MM.1S (cell line): ENCODE data around the gene NRN1L.

Source experiments
- DNase-seq: peaks from one replicate; pipeline ENCODE4 v3.0.0-alpha.2; 2015
- H2AFZ ChIP-seq: fragments of 300-600 bp; sonication (generic); 2 replicates; pipeline ENCODE4 v1.6.0; 2016; ENCODE audit warnings: antibody characterized with exemption, low read length
- H3F3A ChIP-seq: fragments of 300-600 bp; sonication (generic); 2 replicates; pipeline ENCODE4 v1.6.1; 2016; ENCODE audit warnings: mild to moderate bottlenecking, antibody characterized with exemption, low read length, moderate library complexity, mixed read lengths; ENCODE audit not compliant: insufficient read depth
- H3K27ac ChIP-seq: fragments of 300-600 bp; sonication (generic); 2 replicates; pipeline ENCODE4 v1.5.1; 2016; ENCODE audit warnings: mild to moderate bottlenecking, low read length
- H3K27me3 ChIP-seq: fragments of 300-600 bp; sonication (generic); replicated peaks from 2 replicates; pipeline ENCODE4 v1.6.0; 2016; ENCODE audit warnings: low read length; ENCODE audit not compliant: insufficient read depth
- H3K36me3 ChIP-seq: fragments of 300-600 bp; sonication (generic); replicated peaks from 2 replicates; pipeline ENCODE4 v1.6.1; 2016; ENCODE audit warnings: mild to moderate bottlenecking, low read length, mixed read lengths; ENCODE audit not compliant: insufficient read depth
- H3K4me1 ChIP-seq: fragments of 300-600 bp; sonication (generic); 2 replicates; pipeline ENCODE4 v1.6.1; 2016; ENCODE audit warnings: low read length, mixed read lengths
- H3K4me2 ChIP-seq: fragments of 300-600 bp; sonication (generic); 2 replicates; pipeline ENCODE4 v1.6.0; 2016; ENCODE audit warnings: low read depth, low read length
- H3K4me3 ChIP-seq: fragments of 300-600 bp; sonication (generic); 2 replicates; pipeline ENCODE4 v1.5.1; 2016; ENCODE audit warnings: low read length, mixed read lengths
- H3K79me2 ChIP-seq: fragments of 300-600 bp; sonication (generic); 2 replicates; pipeline ENCODE4 v1.6.1; 2016; ENCODE audit warnings: mixed run types, low read length, mixed read lengths
- H3K9ac ChIP-seq: fragments of 300-600 bp; sonication (generic); 2 replicates; pipeline ENCODE4 v1.6.1; 2016; ENCODE audit warnings: low read length, mixed read lengths
- H3K9me2 ChIP-seq: fragments of 300-600 bp; sonication (generic); replicated peaks from 2 replicates; pipeline ENCODE4 v1.6.1; 2016; ENCODE audit warnings: mild to moderate bottlenecking, low read length, mixed read lengths; ENCODE audit not compliant: insufficient read depth
- H3K9me3 ChIP-seq: fragments of 300-600 bp; sonication (generic); replicated peaks from 2 replicates; pipeline ENCODE4 v1.6.1; 2016; ENCODE audit warnings: mild to moderate bottlenecking, low read length, mixed read lengths; ENCODE audit not compliant: insufficient read depth
- H4K20me1 ChIP-seq: fragments of 300-600 bp; sonication (generic); 2 replicates; pipeline ENCODE4 v1.6.1; 2016; ENCODE audit warnings: mild to moderate bottlenecking, low read length, moderate library complexity, mixed read lengths; ENCODE audit not compliant: insufficient read depth
- EZH2 ChIP-seq: fragments of 300-600 bp; sonication (generic); optimal IDR thresholded peaks from 2 replicates; pipeline ENCODE3; 2017; ENCODE audit warnings: low read depth, mild to moderate bottlenecking, antibody characterized with exemption, low read length, mixed read lengths
- EZH2phosphoT487 ChIP-seq: fragments of 300-600 bp; sonication (generic); IDR thresholded peaks from 2 replicates; pipeline ENCODE4 v1.6.1; 2018; ENCODE audit warnings: antibody characterized with exemption, low read length
- TF ChIP-seq, protein P1 (sequence below): fragments of 300-600 bp; sonication (generic); IDR thresholded peaks from 2 replicates; pipeline ENCODE4 v1.5.1; 2016; ENCODE audit warnings: antibody characterized with exemption, low read length, mixed read lengths

The NRN1L gene

GRCh38 chr16:67879936-67880335 lies 4.7 kb upstream of the NRN1L start:
- H3F3A ChIP-seq: no peaks in the 10 kb centered on the region
- H4K20me1 ChIP-seq: no peaks in the 10 kb centered on the region
- H3K4me3 ChIP-seq: no peak overlapping the region
- no peaks in the 10 kb centered on the region for H3K9me3 ChIP-seq
- H3K27ac ChIP-seq: no peak overlapping the region
- H2AFZ ChIP-seq: no peak overlapping the region
- peaks cover 23% of the 10 kb centered on the region for H3K79me2 ChIP-seq
- DNase-seq: no peak
- no peaks in the 10 kb centered on the region for H3K9me2 ChIP-seq
- peaks cover 7% of the 10 kb centered on the region; the same call in 1 of the 2 replicates for H3K4me1 ChIP-seq
- H3K27me3 ChIP-seq: no peaks in the 10 kb centered on the region
- H3K4me2 ChIP-seq: no peak overlapping the region
- no peaks in the 10 kb centered on the region; the same call in none of the 2 replicates for H3K36me3 ChIP-seq
- TF ChIP-seq EZH2phosphoT487 (no peak), EZH2 (no peak)
- TF ChIP-seq, protein P1, sequence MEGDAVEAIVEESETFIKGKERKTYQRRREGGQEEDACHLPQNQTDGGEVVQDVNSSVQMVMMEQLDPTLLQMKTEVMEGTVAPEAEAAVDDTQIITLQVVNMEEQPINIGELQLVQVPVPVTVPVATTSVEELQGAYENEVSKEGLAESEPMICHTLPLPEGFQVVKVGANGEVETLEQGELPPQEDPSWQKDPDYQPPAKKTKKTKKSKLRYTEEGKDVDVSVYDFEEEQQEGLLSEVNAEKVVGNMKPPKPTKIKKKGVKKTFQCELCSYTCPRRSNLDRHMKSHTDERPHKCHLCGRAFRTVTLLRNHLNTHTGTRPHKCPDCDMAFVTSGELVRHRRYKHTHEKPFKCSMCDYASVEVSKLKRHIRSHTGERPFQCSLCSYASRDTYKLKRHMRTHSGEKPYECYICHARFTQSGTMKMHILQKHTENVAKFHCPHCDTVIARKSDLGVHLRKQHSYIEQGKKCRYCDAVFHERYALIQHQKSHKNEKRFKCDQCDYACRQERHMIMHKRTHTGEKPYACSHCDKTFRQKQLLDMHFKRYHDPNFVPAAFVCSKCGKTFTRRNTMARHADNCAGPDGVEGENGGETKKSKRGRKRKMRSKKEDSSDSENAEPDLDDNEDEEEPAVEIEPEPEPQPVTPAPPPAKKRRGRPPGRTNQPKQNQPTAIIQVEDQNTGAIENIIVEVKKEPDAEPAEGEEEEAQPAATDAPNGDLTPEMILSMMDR: no peak
- H3K9ac ChIP-seq: no peak overlapping the region

GRCh38 chr16:67880584-67880983 lies 4.1 kb upstream of the NRN1L start:
- Histone ChIP-seq H3K4me2 (no peak overlapping the region), H3K79me2 (peaks cover 17% of the 10 kb centered on the region), H3K27me3 (no peaks in the 10 kb centered on the region), H4K20me1 (no peaks in the 10 kb centered on the region), H3K27ac (no peak overlapping the region), H3K9ac (no peak overlapping the region), H2AFZ (no peak overlapping the region), H3K4me3 (no peak overlapping the region), H3K9me3 (no peaks in the 10 kb centered on the region), H3K9me2 (no peaks in the 10 kb centered on the region), H3K4me1 (0 out of 2 replicates have a peak, but pooled peaks cover under 1% of the 10 kb centered on the region), H3F3A (no peaks in the 10 kb centered on the region), H3K36me3 (no peaks in the 10 kb centered on the region; the same call in none of the 2 replicates)
- no peak for DNase-seq
- TF ChIP-seq EZH2phosphoT487: no peak
- no peak for TF ChIP-seq EZH2
- TF ChIP-seq, protein P1: no peak

GRCh38 chr16:67881621-67882161 lies 3.0 kb upstream of the NRN1L start:
- H3K36me3 ChIP-seq: no peaks in the 10 kb centered on the region; the same call in none of the 2 replicates
- H3K9me3 ChIP-seq: no peaks in the 10 kb centered on the region
- H3K4me1 ChIP-seq: no peaks in the 10 kb centered on the region
- no peak overlapping the region for H2AFZ ChIP-seq
- TF ChIP-seq EZH2 (no peak), EZH2phosphoT487 (no peak)
- TF ChIP-seq, protein P1: no peak
- no peaks in the 10 kb centered on the region for H3K27me3 ChIP-seq
- no peak for DNase-seq
- no peaks in the 10 kb centered on the region for H3F3A ChIP-seq
- no peak overlapping the region for H3K4me3 ChIP-seq
- H4K20me1 ChIP-seq: no peaks in the 10 kb centered on the region
- H3K9me2 ChIP-seq: no peaks in the 10 kb centered on the region
- H3K27ac ChIP-seq: no peak overlapping the region
- H3K79me2 ChIP-seq: peaks cover 6% of the 10 kb centered on the region
- H3K9ac ChIP-seq: no peak overlapping the region
- H3K4me2 ChIP-seq: no peak overlapping the region
